ENCODE data around the gene LCE3A. TPM values are rescaled to one million over a fixed set of nuclear protein-coding genes. Genes with fewer than 3 reads are reported as not detected.
A peak's percentile ranks its signal among the peaks of the same experiment; 100 is the strongest.

The LCE3A gene
- total RNA-seq, 1 experiment from 2014 or later: not detected

GRCh38 chr1:152656459-152656858 is 33.6 kb upstream of the LCE3A start:
- Histone ChIP-seq H3K4me3 (ENCODE audit: low read length) (no peak overlapping the region), H3K36me3 (ENCODE audit: low read depth, low read length) (no peaks in the 10 kb centered on the region), H3K9me2 (replicated peaks; ENCODE audit: low read length) (no peaks in the 10 kb centered on the region), H3K9me3 (ENCODE audit: low read length) (no peaks in the 10 kb centered on the region), H4K20me1 (ENCODE audit: low read length) (no peaks in the 10 kb centered on the region), H3K79me2 (ENCODE audit: low read length) (no peaks in the 10 kb centered on the region), H3K4me2 (ENCODE audit: low read length) (no peak overlapping the region), H2AFZ (ENCODE audit: low read length) (no peak overlapping the region), H3K4me1 (ENCODE audit: insufficient read depth, low read length) (no peaks in the 10 kb centered on the region), H3F3A (ENCODE audit: low read length, unreplicated experiment) (no peaks in the 10 kb centered on the region), H3K27ac (ENCODE audit: low read length) (no peak overlapping the region), H3K27me3 (ENCODE audit: low read length) (peaks cover 35% of the 10 kb centered on the region), H3K9ac (ENCODE audit: low read length) (no peak overlapping the region)
- intact Hi-C loops (cut with micrococcal nuclease): no loop called here
- no peak for ATAC-seq
- no TSS peak for BruUV-seq (replicated peaks)
- POLR2A ChIA-PET (ENCODE audit: unreplicated experiment): no interaction called here
- CTCF ChIA-PET: no interaction called here
- DNase-seq: no peak
- TF ChIP-seq EZH2 (IDR thresholded peaks at IDR 0.05; ENCODE audit: low read length, unreplicated experiment): no peak
- no peak for TF ChIP-seq EZH2phosphoT487 (IDR thresholded peaks at IDR 0.05; ENCODE audit: borderline replicate concordance, low read length)
- TF ChIP-seq, protein P1, sequence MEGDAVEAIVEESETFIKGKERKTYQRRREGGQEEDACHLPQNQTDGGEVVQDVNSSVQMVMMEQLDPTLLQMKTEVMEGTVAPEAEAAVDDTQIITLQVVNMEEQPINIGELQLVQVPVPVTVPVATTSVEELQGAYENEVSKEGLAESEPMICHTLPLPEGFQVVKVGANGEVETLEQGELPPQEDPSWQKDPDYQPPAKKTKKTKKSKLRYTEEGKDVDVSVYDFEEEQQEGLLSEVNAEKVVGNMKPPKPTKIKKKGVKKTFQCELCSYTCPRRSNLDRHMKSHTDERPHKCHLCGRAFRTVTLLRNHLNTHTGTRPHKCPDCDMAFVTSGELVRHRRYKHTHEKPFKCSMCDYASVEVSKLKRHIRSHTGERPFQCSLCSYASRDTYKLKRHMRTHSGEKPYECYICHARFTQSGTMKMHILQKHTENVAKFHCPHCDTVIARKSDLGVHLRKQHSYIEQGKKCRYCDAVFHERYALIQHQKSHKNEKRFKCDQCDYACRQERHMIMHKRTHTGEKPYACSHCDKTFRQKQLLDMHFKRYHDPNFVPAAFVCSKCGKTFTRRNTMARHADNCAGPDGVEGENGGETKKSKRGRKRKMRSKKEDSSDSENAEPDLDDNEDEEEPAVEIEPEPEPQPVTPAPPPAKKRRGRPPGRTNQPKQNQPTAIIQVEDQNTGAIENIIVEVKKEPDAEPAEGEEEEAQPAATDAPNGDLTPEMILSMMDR (conservative IDR thresholded peaks at IDR 0.05; ENCODE audit: low read depth, low read length): no peak

GRCh38 chr1:152654110-152654509 is 31.2 kb upstream of the LCE3A start:
- CTCF ChIA-PET: interaction anchor here (0.6 to 0.7 kb wide), 2 partner anchors 76 to 92 kb away, joined by 3 to 8 read pairs; no protein-coding TSS in a partner anchor

DNA sequence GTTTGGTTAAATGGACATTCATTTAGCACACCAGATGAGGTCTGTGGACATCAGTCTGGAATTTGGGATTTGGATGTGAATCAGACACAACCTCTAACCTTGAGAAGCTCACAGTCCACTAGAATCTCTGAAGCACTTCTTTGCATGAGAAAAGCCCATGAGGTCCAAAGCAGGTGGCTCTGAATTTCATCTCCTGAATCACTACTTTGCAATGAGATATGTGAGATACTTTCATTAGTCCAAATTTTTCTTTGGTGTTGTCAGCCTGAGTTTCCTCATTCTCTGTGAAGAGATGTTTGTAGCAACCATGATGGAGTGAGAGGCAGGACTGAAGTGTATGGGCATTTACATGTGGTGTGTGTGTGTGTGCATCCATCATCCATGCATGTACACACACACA is 23.8 kb upstream of the LCE3A start:
- no peak for DNase-seq
- Histone ChIP-seq H2AFZ (ENCODE audit: low read length) (no peak overlapping the region), H3K27ac (ENCODE audit: low read length) (no peak overlapping the region), H3K27me3 (ENCODE audit: low read length) (peaks cover 5% of the 10 kb centered on the region; the same call in 1 of the 2 replicates), H3F3A (ENCODE audit: low read length, unreplicated experiment) (no peaks in the 10 kb centered on the region), H4K20me1 (ENCODE audit: low read length) (no peaks in the 10 kb centered on the region), H3K9ac (ENCODE audit: low read length) (no peak overlapping the region), H3K9me3 (ENCODE audit: low read length) (no peaks in the 10 kb centered on the region), H3K9me2 (replicated peaks; ENCODE audit: low read length) (no peaks in the 10 kb centered on the region), H3K4me1 (ENCODE audit: insufficient read depth, low read length) (no peaks in the 10 kb centered on the region), H3K79me2 (ENCODE audit: low read length) (no peaks in the 10 kb centered on the region), H3K36me3 (ENCODE audit: low read depth, low read length) (no peaks in the 10 kb centered on the region), H3K4me2 (ENCODE audit: low read length) (no peak overlapping the region), H3K4me3 (ENCODE audit: low read length) (no peak overlapping the region)
- intact Hi-C loops (cut with micrococcal nuclease): no loop called here
- TF ChIP-seq, protein P1 (conservative IDR thresholded peaks at IDR 0.05; ENCODE audit: low read depth, low read length): no peak
- TF ChIP-seq EZH2 (IDR thresholded peaks at IDR 0.05; ENCODE audit: low read length, unreplicated experiment) (no peak), EZH2phosphoT487 (IDR thresholded peaks at IDR 0.05; ENCODE audit: borderline replicate concordance, low read length) (no peak)
- no TSS peak for BruUV-seq (replicated peaks)
- CTCF ChIA-PET: no interaction called here
- POLR2A ChIA-PET (ENCODE audit: unreplicated experiment): no interaction called here
- ATAC-seq: no peak

More at GRCh38 chr1:152654110-152654509, 31.2 kb upstream of the LCE3A start:
- Histone ChIP-seq H3K9me2 (replicated peaks; ENCODE audit: low read length) (no peaks in the 10 kb centered on the region), H3K4me3 (ENCODE audit: low read length) (no peak overlapping the region), H2AFZ (ENCODE audit: low read length) (no peak overlapping the region), H3K27me3 (ENCODE audit: low read length) (peaks cover 24% of the 10 kb centered on the region), H3K36me3 (ENCODE audit: low read depth, low read length) (no peaks in the 10 kb centered on the region), H4K20me1 (ENCODE audit: low read length) (no peaks in the 10 kb centered on the region), H3K4me1 (ENCODE audit: insufficient read depth, low read length) (no peaks in the 10 kb centered on the region), H3K9ac (ENCODE audit: low read length) (no peak overlapping the region), H3K4me2 (ENCODE audit: low read length) (no peak overlapping the region), H3F3A (ENCODE audit: low read length, unreplicated experiment) (no peaks in the 10 kb centered on the region), H3K9me3 (ENCODE audit: low read length) (no peaks in the 10 kb centered on the region), H3K27ac (ENCODE audit: low read length) (no peak overlapping the region), H3K79me2 (ENCODE audit: low read length) (no peaks in the 10 kb centered on the region)
- POLR2A ChIA-PET (ENCODE audit: unreplicated experiment): no interaction called here
- DNase-seq: peak; percentile 84
- TF ChIP-seq EZH2phosphoT487 (IDR thresholded peaks at IDR 0.05; ENCODE audit: borderline replicate concordance, low read length): no peak
- TF ChIP-seq, protein P1 (conservative IDR thresholded peaks at IDR 0.05; ENCODE audit: low read depth, low read length): peak; percentile 93
- intact Hi-C loops (cut with micrococcal nuclease): loop anchor here (5.0 kb wide), 1 partner anchor 273 kb away; no protein-coding TSS in a partner anchor
- BruUV-seq (replicated peaks): no TSS peak
- peak; percentile 83 for ATAC-seq

All from PC-3 (cell line).